GM18867 (cell line): ENCODE measurements around the gene USP3.

ENCODE experiments used
- ATAC-seq: cut with Tn5 transposase; IDR thresholded peaks from one replicate; pipeline ENCODE4 v1.9.1; 2021; ENCODE audit warnings: mild to moderate bottlenecking, moderate library complexity; ENCODE audit not compliant: unreplicated experiment

USP3 gene

GRCh38 chr15:63535689-63536088 is 31.3 kb downstream of the USP3 start:
- no peak for ATAC-seq

- ATAC-seq = no peak
Observed at GRCh38 chr15:63538876-63539275, 34.5 kb downstream of the USP3 start.

- ATAC-seq = no peak
Observed at GRCh38 chr15:63539521-63539920, 35.1 kb downstream of the USP3 start.

- ATAC-seq = no peak
Observed at GRCh38 chr15:63539998-63540397, 35.6 kb downstream of the USP3 start.

- no peak for ATAC-seq
Observed at GRCh38 chr15:63540449-63540848, 36.1 kb downstream of the USP3 start.

GRCh38 chr15:63544258-63545026 is 40.0 kb downstream of the USP3 start:
- ATAC-seq = no peak

- ATAC-seq = no peak
Observed at GRCh38 chr15:63545520-63545919, 41.1 kb downstream of the USP3 start.

GRCh38 chr15:63551400-63551799 is 47.0 kb downstream of the USP3 start:
- ATAC-seq = no peak

- ATAC-seq = no peak
Observed at GRCh38 chr15:63553388-63553791, 49.0 kb downstream of the USP3 start.

GRCh38 chr15:63554337-63554927 is 50.0 kb downstream of the USP3 start:
- no peak for ATAC-seq

GRCh38 chr15:63555507-63555906 is 51.1 kb downstream of the USP3 start:
- ATAC-seq = no peak

GRCh38 chr15:63556246-63556645 is 51.9 kb downstream of the USP3 start:
- ATAC-seq = no peak

GRCh38 chr15:63556736-63557135 is 52.3 kb downstream of the USP3 start:
- no peak for ATAC-seq

- ATAC-seq = no peak
Observed at GRCh38 chr15:63559753-63560152, 55.4 kb downstream of the USP3 start.

- ATAC-seq = no peak
Observed at GRCh38 chr15:63560741-63561448, 56.5 kb downstream of the USP3 start.

GRCh38 chr15:63564093-63564492 is 59.7 kb downstream of the USP3 start:
- no peak for ATAC-seq

- ATAC-seq = no peak
Observed at GRCh38 chr15:63565536-63566186, 61.3 kb downstream of the USP3 start.

GRCh38 chr15:63572749-63573464 is 68.5 kb downstream of the USP3 start:
- ATAC-seq = no peak

GRCh38 chr15:63573533-63573932 is 69.1 kb downstream of the USP3 start:
- ATAC-seq = no peak

- no peak for ATAC-seq
Observed at GRCh38 chr15:63575312-63575711, 70.9 kb downstream of the USP3 start.

GRCh38 chr15:63576441-63576840 is 72.0 kb downstream of the USP3 start:
- ATAC-seq = no peak
